Thoracic aorta endothelial cell (primary cell): ENCODE data around the gene PDS5B. TPM values are rescaled to one million over a fixed set of nuclear protein-coding genes. Genes with fewer than 3 reads are reported as not detected.

Source experiments
- small RNA-seq: library from RNA; depleted of rRNA; stranded (forward); fragments of <200 nt; gene quantifications from one replicate; pipeline ENCODE3, GENCODE V24; 2012
- total RNA-seq: library from RNA; depleted of rRNA; stranded (reverse); fragments of >200 nt; gene quantifications from 2 replicates; pipeline ENCODE4 v1.2.3, GENCODE V29; 2012

PDS5B gene, protein sequence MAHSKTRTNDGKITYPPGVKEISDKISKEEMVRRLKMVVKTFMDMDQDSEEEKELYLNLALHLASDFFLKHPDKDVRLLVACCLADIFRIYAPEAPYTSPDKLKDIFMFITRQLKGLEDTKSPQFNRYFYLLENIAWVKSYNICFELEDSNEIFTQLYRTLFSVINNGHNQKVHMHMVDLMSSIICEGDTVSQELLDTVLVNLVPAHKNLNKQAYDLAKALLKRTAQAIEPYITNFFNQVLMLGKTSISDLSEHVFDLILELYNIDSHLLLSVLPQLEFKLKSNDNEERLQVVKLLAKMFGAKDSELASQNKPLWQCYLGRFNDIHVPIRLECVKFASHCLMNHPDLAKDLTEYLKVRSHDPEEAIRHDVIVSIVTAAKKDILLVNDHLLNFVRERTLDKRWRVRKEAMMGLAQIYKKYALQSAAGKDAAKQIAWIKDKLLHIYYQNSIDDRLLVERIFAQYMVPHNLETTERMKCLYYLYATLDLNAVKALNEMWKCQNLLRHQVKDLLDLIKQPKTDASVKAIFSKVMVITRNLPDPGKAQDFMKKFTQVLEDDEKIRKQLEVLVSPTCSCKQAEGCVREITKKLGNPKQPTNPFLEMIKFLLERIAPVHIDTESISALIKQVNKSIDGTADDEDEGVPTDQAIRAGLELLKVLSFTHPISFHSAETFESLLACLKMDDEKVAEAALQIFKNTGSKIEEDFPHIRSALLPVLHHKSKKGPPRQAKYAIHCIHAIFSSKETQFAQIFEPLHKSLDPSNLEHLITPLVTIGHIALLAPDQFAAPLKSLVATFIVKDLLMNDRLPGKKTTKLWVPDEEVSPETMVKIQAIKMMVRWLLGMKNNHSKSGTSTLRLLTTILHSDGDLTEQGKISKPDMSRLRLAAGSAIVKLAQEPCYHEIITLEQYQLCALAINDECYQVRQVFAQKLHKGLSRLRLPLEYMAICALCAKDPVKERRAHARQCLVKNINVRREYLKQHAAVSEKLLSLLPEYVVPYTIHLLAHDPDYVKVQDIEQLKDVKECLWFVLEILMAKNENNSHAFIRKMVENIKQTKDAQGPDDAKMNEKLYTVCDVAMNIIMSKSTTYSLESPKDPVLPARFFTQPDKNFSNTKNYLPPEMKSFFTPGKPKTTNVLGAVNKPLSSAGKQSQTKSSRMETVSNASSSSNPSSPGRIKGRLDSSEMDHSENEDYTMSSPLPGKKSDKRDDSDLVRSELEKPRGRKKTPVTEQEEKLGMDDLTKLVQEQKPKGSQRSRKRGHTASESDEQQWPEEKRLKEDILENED (N-terminal part only)
- 59.3 and 65.6 TPM in 2 replicates for total RNA-seq

DNA sequence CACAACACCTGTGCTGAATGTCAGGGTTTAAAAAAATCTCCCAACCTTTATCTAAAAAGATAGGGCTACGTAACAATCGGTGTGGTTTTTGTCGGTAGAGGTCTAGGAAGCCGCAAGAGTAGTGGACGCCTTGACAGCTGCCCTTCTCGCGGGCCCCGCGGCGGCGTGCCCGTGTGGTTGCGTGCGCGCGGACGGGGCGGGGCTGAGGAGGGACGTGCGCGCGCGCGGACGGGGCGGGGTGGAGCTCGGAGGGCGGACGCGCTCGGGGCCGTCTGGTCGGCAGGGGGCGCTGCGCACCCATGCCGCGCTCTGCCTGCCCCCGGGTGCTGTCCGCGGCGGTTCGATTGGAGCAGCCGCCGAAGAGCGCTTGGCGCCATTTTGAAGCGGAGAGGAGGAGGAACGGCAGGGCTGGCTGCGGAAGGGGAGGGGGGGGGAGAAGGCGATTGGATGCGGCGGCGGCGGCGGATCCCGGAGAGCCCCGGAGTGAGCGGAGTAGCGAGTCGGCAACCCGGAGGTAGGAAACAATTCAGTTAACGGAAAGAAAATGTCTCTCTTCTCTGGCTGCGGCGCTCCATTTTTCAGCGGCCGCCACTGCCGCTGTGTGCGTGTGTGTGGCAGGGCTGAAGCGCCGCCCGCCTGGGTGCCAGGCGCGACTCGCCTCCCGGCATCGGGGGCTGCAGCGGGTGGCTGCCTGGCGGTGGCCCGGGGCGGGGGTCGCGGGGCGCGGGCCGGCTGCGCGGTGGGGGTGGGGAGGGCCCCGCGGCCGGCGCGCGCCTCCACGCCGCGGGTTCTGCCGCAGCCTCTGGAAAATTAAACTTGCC, at the start of gene PDS5B:
TSS of gene PDS5B (plus strand) at position 373 of the 821 bp plus-strand sequence. CDS start 62,321 bp downstream, outside the sequence.

DNA sequence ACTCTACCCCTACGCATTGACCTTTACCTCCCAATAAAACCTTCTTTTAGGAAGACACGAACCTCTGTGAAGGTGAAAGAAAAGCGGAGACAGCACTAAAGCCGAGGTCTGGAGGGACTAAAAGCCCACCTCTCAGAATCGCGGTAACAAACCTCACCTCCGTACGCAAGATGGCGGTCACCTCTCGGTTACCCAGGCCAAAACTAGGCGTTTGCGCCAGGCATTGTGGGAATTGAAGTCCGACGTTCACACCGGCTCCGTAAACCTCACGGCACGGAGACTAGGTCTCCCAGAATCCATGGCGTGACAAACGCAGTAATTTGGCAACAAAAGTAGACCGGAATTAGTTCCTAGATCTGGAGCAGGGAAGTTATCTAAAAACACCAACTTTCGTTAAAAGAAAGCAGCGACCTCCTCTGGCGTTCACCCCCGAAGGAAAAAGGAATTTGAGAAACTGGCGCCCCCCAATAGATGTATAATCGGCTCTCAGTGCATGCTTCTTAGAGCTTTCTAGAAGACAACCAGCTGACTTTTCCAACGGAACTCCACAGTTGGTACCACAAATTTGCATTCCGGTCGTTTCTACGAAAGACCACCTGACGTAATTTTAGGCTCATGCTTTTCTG, 47.5 kb upstream of the PDS5B start, which contains the start of gene N4BP2L2:
TSS of gene N4BP2L2 (minus strand) at position 175 of the 626 bp plus-strand sequence. CDS start 1,768 bp downstream, outside the sequence.

Small RNAs within 50 kb of the gene (small RNA-seq; reads per million reads assigned to genes)
- gene RNY1P4 = not detected

Other genes starting within 250 kb of the PDS5B start
- gene N4BP2L1, start 158.3 kb upstream of the PDS5B start, total RNA-seq = 0.93 and 1.8 TPM in 2 replicates
- 151 and 153 TPM in 2 replicates for gene N4BP2L2, start 47.7 kb upstream of the PDS5B start, total RNA-seq